Epithelial cell of proximal tubule (primary cell): Measurements from ENCODE around the gene ARL6IP1. TPM values are rescaled to one million over a fixed set of nuclear protein-coding genes. Genes with fewer than 3 reads are reported as not detected.

Source experiments
- DNase-seq: peaks from one replicate; pipeline ENCODE4 v3.0.0-alpha.2; 2011; ENCODE audit warnings: low read depth
- H3K4me3 ChIP-seq: 2 replicates; pipeline ENCODE4 v1.5.1; 2011; ENCODE audit warnings: low read depth, mild to moderate bottlenecking, low read length
- CTCF ChIP-seq: conservative IDR thresholded peaks from 2 replicates; pipeline ENCODE4 v1.5.1; 2012; ENCODE audit warnings: low read depth, mild to moderate bottlenecking, low read length
- total RNA-seq: library from RNA; depleted of rRNA; stranded (reverse); fragments of >200 nt; gene quantifications from 2 replicates; pipeline ENCODE4 v1.2.3, GENCODE V29; 2015

Gene ARL6IP1
- total RNA-seq, 1 donor from 2014 or later, result 536 TPM

- TF ChIP-seq CTCF, result no peak
- H3K4me3 ChIP-seq, result no peak overlapping the region
- no peak for DNase-seq
Measured at GRCh38 chr16:18809165-18809564, 7.8 kb upstream of the ARL6IP1 start.

- no peak for DNase-seq
- H3K4me3 ChIP-seq, result no peak overlapping the region
- no peak for TF ChIP-seq CTCF
Measured at GRCh38 chr16:18805257-18805773, 4.0 kb upstream of the ARL6IP1 start.

GRCh38 chr16:18804540-18804939, 3.2 kb upstream of the ARL6IP1 start:
- DNase-seq, result no peak
- H3K4me3 ChIP-seq, result no peak overlapping the region
- TF ChIP-seq CTCF, result no peak

- no peak overlapping the region for H3K4me3 ChIP-seq
- DNase-seq, result no peak
- no peak for TF ChIP-seq CTCF
Measured at GRCh38 chr16:18803569-18804462, 2.5 kb upstream of the ARL6IP1 start.

GRCh38 chr16:18802767-18803343, 1.5 kb upstream of the ARL6IP1 start:
- no peak overlapping the region for H3K4me3 ChIP-seq
- DNase-seq, result no peak
- TF ChIP-seq CTCF, result no peak

GRCh38 chr16:18800775-18801144, 589 bp downstream of the ARL6IP1 start:
- TF ChIP-seq CTCF, result no peak
- peak overlapping the region; percentile 93 for H3K4me3 ChIP-seq
- no peak for DNase-seq
